OCI-LY1 (cell line): ENCODE measurements around the gene CYB5B.

Source experiments
- H2AFZ ChIP-seq: fragments of 200-600 bp; sonication (generic), shearing (Covaris generic); 2 replicates; pipeline ENCODE4 v1.6.0; 2014; ENCODE audit warnings: antibody characterized with exemption, mild to moderate bottlenecking, low read length
- H3F3A ChIP-seq: fragments of 200-600 bp; sonication (generic), shearing (Covaris generic); 2 replicates; pipeline ENCODE4 v1.6.0; 2014; ENCODE audit warnings: mild to moderate bottlenecking, antibody characterized with exemption, low read length, moderate library complexity; ENCODE audit not compliant: insufficient read depth
- H3K27ac ChIP-seq: fragments of 200-600 bp; sonication (generic); 2 replicates; pipeline ENCODE4 v1.5.1; 2014; ENCODE audit warnings: low read length, mixed run types, mild to moderate bottlenecking, low read depth; ENCODE audit not compliant: poor library complexity, severe bottlenecking
- H3K27me3 ChIP-seq: fragments of 200-600 bp; sonication (generic); 2 replicates; pipeline ENCODE4 v1.6.0; 2014; ENCODE audit warnings: antibody characterized with exemption, mild to moderate bottlenecking, low read length, moderate library complexity; ENCODE audit not compliant: insufficient read depth
- H3K36me3 ChIP-seq: fragments of 200-600 bp; sonication (generic); 2 replicates; pipeline ENCODE4 v1.6.1; 2014; ENCODE audit warnings: mild to moderate bottlenecking, antibody characterized with exemption, low read length, moderate library complexity, mixed read lengths; ENCODE audit not compliant: insufficient read depth
- H3K4me1 ChIP-seq: fragments of 200-600 bp; sonication (generic); 2 replicates; pipeline ENCODE4 v1.5.1; 2014; ENCODE audit warnings: mild to moderate bottlenecking, low read length, moderate library complexity; ENCODE audit not compliant: insufficient read depth, severe bottlenecking
- H3K4me2 ChIP-seq: fragments of 200-600 bp; sonication (generic), shearing (Covaris generic); 2 replicates; pipeline ENCODE4 v1.6.1; 2014; ENCODE audit warnings: low read length
- H3K4me3 ChIP-seq: fragments of 200-600 bp; sonication (generic); 2 replicates; pipeline ENCODE4 v1.5.1; 2014; ENCODE audit warnings: low read length, low read depth, mild to moderate bottlenecking, mixed read lengths; ENCODE audit not compliant: poor library complexity, severe bottlenecking
- H3K79me2 ChIP-seq: fragments of 200-600 bp; shearing (Covaris generic); 2 replicates; pipeline ENCODE4 v1.6.1; 2016; ENCODE audit warnings: mixed run types, low read length, mixed read lengths; ENCODE audit not compliant: insufficient read depth
- H3K9ac ChIP-seq: fragments of 200-600 bp; sonication (generic), shearing (Covaris generic); 2 replicates; pipeline ENCODE4 v1.6.1; 2014; ENCODE audit warnings: mild to moderate bottlenecking, low read length, mixed read lengths
- H3K9me2 ChIP-seq: fragments of 200-600 bp; sonication (generic), shearing (Covaris generic); 2 replicates; pipeline ENCODE4 v1.6.1; 2014; ENCODE audit warnings: low read depth, mild to moderate bottlenecking, low read length, mixed read lengths
- H3K9me3 ChIP-seq: fragments of 200-600 bp; shearing (Covaris generic); 2 replicates; pipeline ENCODE4 v1.6.1; 2014; ENCODE audit warnings: low read length, mixed read lengths
- H4K20me1 ChIP-seq: fragments of 200-600 bp; sonication (generic), shearing (Covaris generic); 2 replicates; pipeline ENCODE4 v1.6.0; 2016; ENCODE audit warnings: mild to moderate bottlenecking, low read length; ENCODE audit not compliant: insufficient read depth
- CTCF ChIP-seq: fragments of 200-600 bp; sonication (generic), shearing (Covaris generic); IDR thresholded peaks from 2 replicates; pipeline ENCODE4 v1.5.1; 2017; ENCODE audit warnings: mild to moderate bottlenecking, antibody characterized with exemption, low read length, moderate library complexity, mixed read lengths
- EZH2 ChIP-seq: fragments of 200-600 bp; sonication (generic), shearing (Covaris generic); IDR thresholded peaks from 2 replicates; pipeline ENCODE4 v1.8.0; 2017; ENCODE audit warnings: borderline replicate concordance, mixed run types, mild to moderate bottlenecking, antibody characterized with exemption, low read length, moderate library complexity, mixed read lengths

CYB5B gene

GRCh38 chr16:69431948-69432468 is 7.6 kb downstream of the CYB5B start:
- H3K4me3 ChIP-seq: no peak overlapping the region
- H3K9ac ChIP-seq: no peak overlapping the region
- no peaks in the 10 kb centered on the region for H3K27me3 ChIP-seq
- no peak overlapping the region for H2AFZ ChIP-seq
- TF ChIP-seq CTCF (no peak), EZH2 (no peak)
- H3K4me1 ChIP-seq: peaks cover 9% of the 10 kb centered on the region
- H3F3A ChIP-seq: no peaks in the 10 kb centered on the region
- H3K79me2 ChIP-seq: peaks cover 25% of the 10 kb centered on the region
- no peaks in the 10 kb centered on the region; the same call in 1 of the 2 replicates for H3K9me3 ChIP-seq
- no peak overlapping the region for H3K27ac ChIP-seq
- no peaks in the 10 kb centered on the region for H3K9me2 ChIP-seq
- no peak overlapping the region for H3K4me2 ChIP-seq
- peaks cover 86% of the 10 kb centered on the region for H3K36me3 ChIP-seq
- H4K20me1 ChIP-seq: no peaks in the 10 kb centered on the region

- Histone ChIP-seq H3K79me2 (peaks cover 45% of the 10 kb centered on the region), H3K9ac (no peak overlapping the region), H3K36me3 (peaks cover 82% of the 10 kb centered on the region), H3K4me2 (no peak overlapping the region), H3K27ac (no peak overlapping the region), H3K27me3 (no peaks in the 10 kb centered on the region), H3K9me3 (no peaks in the 10 kb centered on the region), H3K4me1 (peaks cover 9% of the 10 kb centered on the region), H3F3A (no peaks in the 10 kb centered on the region), H3K9me2 (no peaks in the 10 kb centered on the region), H4K20me1 (no peaks in the 10 kb centered on the region), H2AFZ (no peak overlapping the region), H3K4me3 (no peak overlapping the region)
- TF ChIP-seq CTCF (no peak), EZH2 (no peak)
Observed at GRCh38 chr16:69434066-69434465, 9.6 kb downstream of the CYB5B start.

- Histone ChIP-seq H3F3A (no peaks in the 10 kb centered on the region), H3K79me2 (peaks cover 65% of the 10 kb centered on the region), H3K36me3 (peaks cover 77% of the 10 kb centered on the region), H3K4me3 (no peak overlapping the region), H3K9ac (no peak overlapping the region), H3K4me1 (peaks cover 9% of the 10 kb centered on the region), H3K9me2 (no peaks in the 10 kb centered on the region), H3K27ac (no peak overlapping the region), H4K20me1 (no peaks in the 10 kb centered on the region), H3K4me2 (no peak overlapping the region), H3K27me3 (no peaks in the 10 kb centered on the region), H2AFZ (no peak overlapping the region), H3K9me3 (no peaks in the 10 kb centered on the region)
- no peak for TF ChIP-seq CTCF
- TF ChIP-seq EZH2: no peak
Observed at GRCh38 chr16:69435977-69436820, 11.8 kb downstream of the CYB5B start.
